Fibroblast of lung (primary cell): ENCODE data around the gene HAS3.

Source experiments
- CTCF ChIP-seq, 2 donors: IDR thresholded peaks in 1 of 2; conservative IDR thresholded peaks in 1 of 2; 1 replicate in 1 of 2; 2 replicates in 1 of 2; pipeline ENCODE4 v1.5.1; 2011 to 2012; ENCODE audit warnings: low read length in 2 of 2, control low read depth in 1 of 2, inconsistent platforms in 1 of 2, low read depth in 1 of 2, mild to moderate bottlenecking in 1 of 2
- EZH2 ChIP-seq: IDR thresholded peaks from 2 replicates; pipeline ENCODE4 v1.5.1; 2012; ENCODE audit warnings: low read length, control low read depth, mild to moderate bottlenecking; ENCODE audit errors: missing control alignments

- TF ChIP-seq EZH2 (no peak), CTCF (conservative IDR thresholded peaks at IDR 0.05 in 1 of 2, IDR thresholded peaks at IDR 0.05 in 1 of 2; ENCODE audit: low read depth in 1 of 2, low read length in 2 of 2) (no peak)
Measured at GRCh38 chr16:69093974-69094373, 11.5 kb upstream of the HAS3 start.
